NCI-H1694 treated with DMSO at 0.1 percent for 48 hours (cell line): ENCODE data around the gene PAFAH1B1.
"Not testable (repeated sequence)": the region's sequence is repeated elsewhere in the genome, so short reads cannot be mapped to it uniquely, and the experiment has no call there.

Source experiments
- DNase-seq: peaks from one replicate; lab custom pipeline; 2025; lab: John Stamatoyannopoulos, UW

Gene PAFAH1B1

GRCh38 chr17:2635675-2636074 lies 42.2 kb downstream of the PAFAH1B1 start:
- DNase-seq, result no peak

DNA sequence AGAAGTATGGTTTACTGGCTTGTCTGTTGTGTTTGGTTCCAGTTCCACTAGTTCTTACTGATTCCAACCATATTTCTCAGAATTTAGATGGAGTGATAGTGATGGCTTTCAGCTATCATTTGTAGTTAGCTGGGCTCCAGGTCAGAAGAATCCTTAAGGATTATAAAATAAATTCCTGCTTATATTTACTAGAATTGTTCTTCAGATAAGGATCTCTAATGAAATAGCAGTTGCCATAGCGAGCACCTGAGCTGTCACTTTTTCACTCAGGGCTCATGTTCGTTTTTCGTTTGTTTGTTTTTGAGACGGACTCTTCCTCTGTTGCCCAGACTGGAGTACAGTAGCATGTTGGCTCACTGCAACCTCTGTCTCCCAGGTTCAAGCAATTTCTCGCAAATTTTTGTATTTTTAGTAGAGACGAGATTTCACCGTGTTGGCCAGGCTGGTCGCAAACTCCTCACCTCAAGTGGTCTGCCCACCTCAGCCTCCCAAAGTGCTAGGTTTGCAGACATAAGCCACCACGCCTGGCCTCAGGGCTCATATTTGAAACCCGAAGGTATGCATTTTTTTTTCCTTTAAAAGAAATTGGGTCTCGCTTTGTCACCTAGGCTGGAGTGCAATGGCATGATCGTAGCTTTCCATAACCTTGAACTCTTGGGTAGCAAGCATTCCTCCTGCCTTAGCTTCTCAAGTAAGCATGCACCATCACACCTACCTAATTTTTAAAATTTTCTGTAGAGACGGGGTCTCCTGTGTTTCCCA lies 42.9 kb downstream of the PAFAH1B1 start:
- DNase-seq, result no peak

DNA sequence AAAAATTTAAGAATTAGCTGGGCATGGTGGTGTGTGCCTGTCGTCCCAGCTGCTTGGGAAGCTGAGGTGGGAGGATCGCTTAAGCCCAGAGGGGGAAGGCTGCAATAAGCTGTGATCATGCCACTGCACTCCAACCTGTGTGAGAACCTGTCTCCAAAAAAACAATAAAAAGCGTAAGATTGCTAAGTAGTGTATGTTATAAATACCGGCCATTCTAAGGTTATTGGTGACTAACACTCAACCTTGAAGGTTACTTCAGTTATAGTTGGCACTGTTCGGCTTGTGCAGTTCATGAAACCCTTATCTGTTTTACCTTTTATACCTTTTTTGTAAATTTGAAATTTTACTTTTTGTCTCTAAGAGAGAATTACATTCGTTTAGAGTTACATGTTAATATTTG lies 44.0 kb downstream of the PAFAH1B1 start:
- DNase-seq, result no peak

DNA sequence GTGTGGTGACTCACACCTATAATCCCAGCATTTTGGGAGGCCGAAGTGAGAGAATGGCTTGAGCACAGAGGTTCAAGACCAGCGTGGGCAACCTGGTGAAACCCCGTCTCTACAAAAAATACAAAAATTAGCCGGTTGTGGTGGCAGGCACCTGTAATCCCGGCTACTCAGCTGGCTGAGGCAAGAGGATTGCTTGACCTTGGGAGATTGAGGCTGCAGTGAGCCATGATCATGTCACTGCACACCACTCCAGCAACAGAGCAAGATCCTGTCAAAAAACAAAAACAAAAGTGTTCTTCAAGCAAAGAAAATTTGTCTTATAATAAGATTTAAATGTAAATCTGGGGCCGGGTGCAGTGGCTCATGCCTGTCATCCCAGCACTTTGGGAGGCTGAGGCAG lies 51.5 kb downstream of the PAFAH1B1 start:
- no peak for DNase-seq

DNA sequence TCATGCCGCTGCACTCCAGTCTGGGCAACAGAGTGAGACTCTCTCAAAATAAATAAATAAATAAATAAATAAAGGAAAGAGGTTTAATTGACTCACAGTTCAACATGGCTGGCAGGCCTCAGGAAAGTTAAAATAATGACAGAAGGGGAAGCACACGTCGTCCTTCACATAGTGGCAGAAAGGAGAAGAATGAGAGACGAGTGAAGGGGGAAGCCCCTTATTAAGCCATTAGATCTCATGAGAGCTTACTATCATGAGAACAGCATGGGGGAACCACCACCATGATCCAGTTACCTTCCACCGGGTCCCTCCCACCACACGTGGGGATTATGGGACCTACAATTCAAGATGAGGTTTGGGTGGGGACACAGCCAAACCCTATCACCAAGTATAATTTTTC lies 54.5 kb downstream of the PAFAH1B1 start:
- DNase-seq, result no peak

- no peak for DNase-seq
These were observed 55.7 kb downstream of the PAFAH1B1 start for GRCh38 chr17:2649191-2649590.

- not testable (repeated sequence) for DNase-seq
These were observed 59.5 kb downstream of the PAFAH1B1 start for GRCh38 chr17:2652911-2653310.

DNA sequence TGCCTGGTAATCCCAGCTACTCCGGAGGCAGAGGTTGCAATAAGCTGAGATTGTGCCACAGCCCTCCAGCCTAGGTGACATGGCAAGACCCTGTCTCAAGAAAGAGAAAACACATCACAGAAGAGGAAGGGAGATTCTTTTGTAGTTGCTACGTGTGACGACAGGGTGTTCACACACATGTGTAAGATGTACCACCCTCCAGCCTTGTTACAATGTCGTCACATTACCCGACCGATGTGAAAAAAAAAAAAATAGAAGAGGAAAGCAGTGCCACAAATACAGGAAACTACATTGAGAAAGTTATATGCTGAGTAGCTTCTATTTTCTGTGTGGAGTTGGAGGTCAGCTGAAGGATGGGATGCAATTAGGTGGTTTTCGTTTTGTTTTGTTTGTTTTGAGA lies 62.1 kb downstream of the PAFAH1B1 start:
- peak; percentile 15 for DNase-seq

DNA sequence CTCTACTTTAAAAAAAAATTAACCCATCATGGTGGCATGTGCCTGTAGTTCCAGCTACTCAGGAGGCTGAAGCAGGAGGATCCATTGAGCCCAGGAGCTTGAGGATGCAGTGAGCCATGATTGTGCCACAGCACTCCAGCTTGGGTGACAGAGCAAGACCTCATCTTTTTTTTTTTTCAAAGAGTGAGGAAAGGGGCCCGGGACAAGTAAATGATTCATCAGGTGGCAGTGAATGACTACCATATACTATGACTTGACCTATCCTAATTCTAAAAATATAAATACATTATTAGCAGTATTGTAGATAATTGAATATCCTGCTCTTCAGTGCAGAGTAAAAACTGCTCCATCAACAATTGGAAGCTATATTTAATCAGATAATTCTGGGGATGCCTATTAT lies 62.8 kb downstream of the PAFAH1B1 start:
- no peak for DNase-seq

GRCh38 chr17:2659337-2659736 lies 65.9 kb downstream of the PAFAH1B1 start:
- not testable (repeated sequence) for DNase-seq

DNA sequence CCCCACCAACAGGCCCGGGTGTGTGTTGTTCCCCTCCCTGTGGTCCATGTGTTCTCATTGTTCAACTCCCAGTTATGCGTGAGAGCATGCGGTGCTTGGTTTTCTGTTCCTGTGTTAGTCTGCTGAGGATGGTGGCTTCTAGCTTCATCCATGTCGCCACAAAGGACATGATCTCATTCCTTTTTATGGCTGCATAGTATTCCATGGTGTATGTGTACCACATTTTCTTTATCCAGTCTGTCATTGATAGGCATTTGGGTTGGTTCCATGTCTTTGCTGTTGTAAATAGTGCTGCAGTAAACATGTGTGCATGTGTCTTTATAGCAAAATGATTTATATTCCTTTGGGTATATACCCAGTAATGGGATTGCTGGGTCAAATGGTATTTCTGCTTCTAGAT lies 67.0 kb downstream of the PAFAH1B1 start:
- not testable (repeated sequence) for DNase-seq

DNA sequence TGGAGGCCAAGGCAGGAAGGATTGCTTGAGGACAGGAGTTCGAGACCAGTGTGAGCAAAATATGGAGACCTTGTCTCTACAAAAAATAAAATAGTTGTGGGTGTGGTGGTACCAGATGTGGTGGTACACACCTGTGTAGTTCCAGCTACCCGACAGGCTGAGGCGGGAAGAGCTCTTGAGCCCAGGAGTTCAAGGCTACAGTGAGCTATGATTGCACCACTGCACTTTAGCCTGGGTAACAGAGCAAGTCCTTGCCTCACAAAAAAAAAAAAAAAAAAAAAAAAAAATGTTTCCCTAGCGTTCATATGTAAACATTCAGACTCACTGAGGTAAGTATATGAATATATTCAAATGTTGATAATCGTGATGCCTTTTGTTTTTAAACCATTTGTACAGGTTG lies 78.6 kb downstream of the PAFAH1B1 start:
- DNase-seq, result no peak

- DNase-seq, result not testable (repeated sequence)
These were observed 85.8 kb downstream of the PAFAH1B1 start for GRCh38 chr17:2679247-2679646.

GRCh38 chr17:2680961-2681360 lies 87.5 kb downstream of the PAFAH1B1 start:
- DNase-seq, result no peak

GRCh38 chr17:2681650-2682049 lies 88.2 kb downstream of the PAFAH1B1 start:
- DNase-seq, result no peak

DNA sequence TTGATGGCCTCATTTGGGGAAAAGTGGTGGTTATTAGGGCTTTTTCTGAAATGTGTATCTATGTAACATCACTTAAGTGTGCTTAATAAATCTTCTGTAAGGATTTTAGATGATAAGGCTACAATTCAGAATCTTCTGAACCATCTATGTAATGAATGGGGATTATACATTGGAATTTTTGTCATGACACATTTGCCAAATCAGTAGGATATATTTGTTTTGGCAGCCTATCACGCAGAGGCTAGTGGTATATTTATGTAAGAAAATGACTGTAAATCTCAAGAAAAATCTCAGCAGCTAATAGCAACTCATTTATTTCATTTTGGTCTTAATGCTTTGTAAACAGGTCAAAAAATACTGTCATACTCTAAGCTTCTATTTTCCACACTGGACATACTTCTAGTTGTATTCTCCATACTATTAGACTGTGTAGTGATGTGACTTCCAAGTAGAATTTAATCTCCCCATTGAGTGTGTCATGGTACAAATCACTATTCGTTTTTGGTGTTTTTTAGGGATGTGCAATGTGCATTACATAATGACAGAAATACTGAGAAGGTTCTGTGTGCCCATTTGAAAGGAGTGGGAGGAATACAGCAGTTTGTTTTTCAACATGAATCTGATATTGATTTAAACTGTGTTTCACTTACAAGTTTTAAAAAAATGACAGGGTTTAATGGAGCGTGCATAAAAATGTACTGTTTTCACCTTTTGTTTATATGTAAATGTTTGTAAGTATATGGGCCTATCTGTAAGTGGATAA lies 88.9 kb downstream of the PAFAH1B1 start:
- no peak for DNase-seq

- no peak for DNase-seq
These were observed 90.5 kb downstream of the PAFAH1B1 start for GRCh38 chr17:2683912-2684311.

GRCh38 chr17:2684549-2684948 lies 91.1 kb downstream of the PAFAH1B1 start:
- no peak for DNase-seq

DNA sequence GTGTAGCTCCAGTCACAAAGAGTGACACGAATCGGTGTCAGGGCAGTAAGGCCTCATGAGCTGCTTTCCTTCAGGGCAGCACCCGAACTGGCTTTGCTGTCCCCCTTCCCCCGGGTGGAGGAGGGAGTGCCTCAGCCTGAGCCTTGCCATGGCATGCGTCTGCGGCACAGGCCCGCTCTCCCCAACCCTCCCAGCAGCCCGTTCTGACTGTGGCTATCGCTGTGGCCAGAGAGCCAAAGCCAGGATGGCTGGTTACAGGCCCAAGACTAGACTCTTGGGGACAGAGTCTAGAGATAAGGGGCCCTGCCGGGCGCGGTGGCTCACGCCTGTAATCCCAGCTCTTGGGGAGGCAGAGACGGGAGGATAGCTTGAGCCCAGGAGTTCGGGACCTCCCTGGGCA lies 92.2 kb downstream of the PAFAH1B1 start:
- DNase-seq, result no peak

DNA sequence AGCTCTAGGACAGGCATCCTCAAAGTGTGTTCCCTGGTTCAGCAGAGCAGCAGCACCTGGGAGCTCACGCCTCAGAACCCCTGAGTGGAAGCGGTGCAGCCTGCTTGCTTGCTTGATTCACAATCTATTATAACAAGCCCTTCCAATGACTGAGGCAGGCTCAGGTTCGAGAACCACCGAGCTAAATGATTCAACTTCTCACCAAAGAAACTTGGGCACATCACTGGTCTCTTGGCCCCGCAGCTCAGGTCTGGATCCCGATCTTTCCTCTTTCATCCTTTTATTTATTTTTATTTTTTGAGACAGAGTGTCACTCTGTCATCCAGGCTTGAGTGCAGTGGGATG lies 93.6 kb downstream of the PAFAH1B1 start:
- no peak for DNase-seq

DNA sequence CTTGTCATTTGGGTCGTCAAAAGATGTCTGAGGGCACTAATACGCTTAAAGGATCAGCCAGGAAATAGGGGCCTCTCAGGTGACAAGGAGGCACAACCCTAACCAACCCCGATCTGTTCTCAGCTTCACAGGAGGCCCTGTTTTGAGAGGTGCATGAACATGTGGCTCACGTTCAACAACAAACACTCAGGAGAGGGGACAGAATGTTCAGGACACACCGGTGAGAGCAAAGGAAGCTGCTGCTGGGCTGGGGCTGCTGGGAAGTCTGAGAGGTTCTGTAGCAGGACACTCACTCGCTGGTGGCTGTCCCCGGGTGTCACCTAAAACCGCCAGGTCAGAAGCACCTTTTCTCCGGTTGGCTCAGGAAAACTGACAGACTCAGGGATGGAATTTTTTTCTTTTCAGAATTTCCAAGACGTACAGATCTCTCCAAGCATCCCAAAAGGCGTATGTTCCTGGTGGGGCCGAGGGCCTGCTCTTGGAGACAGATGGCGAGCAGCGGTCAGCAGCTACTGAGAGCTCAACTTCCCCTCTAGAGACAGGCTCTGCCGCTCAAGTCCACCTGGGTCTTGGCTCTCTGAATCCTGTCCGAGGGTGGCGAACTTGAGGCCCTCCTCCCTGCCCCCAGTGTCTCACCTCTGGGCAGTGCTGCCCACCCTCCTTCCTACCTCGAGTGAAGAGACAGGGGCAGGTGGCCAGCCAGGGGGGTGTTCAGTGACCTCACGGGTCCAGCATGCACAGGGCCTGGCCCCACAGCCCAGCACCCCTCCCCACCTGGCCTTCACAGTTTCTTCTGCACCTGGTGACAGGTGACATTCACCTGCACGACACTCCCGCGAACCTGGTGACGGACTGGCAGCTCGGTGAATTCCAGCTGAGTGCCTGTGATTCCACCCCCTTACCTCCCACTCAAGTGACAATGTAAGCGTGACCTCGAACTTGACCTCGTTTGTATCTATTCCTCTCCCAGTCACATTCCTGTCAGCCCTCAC lies 95.2 kb downstream of the PAFAH1B1 start:
- no peak for DNase-seq

GRCh38 chr17:2689411-2690164 lies 96.1 kb downstream of the PAFAH1B1 start:
- DNase-seq, result no peak
